HG03565 (cell line): ENCODE measurements around the gene E2F4.

Experiments used
- ATAC-seq: cut with Tn5 transposase; IDR thresholded peaks from one replicate; pipeline ENCODE4 v1.9.1; 2021; ENCODE audit warnings: mild to moderate bottlenecking, moderate library complexity; ENCODE audit not compliant: unreplicated experiment

Gene E2F4

DNA sequence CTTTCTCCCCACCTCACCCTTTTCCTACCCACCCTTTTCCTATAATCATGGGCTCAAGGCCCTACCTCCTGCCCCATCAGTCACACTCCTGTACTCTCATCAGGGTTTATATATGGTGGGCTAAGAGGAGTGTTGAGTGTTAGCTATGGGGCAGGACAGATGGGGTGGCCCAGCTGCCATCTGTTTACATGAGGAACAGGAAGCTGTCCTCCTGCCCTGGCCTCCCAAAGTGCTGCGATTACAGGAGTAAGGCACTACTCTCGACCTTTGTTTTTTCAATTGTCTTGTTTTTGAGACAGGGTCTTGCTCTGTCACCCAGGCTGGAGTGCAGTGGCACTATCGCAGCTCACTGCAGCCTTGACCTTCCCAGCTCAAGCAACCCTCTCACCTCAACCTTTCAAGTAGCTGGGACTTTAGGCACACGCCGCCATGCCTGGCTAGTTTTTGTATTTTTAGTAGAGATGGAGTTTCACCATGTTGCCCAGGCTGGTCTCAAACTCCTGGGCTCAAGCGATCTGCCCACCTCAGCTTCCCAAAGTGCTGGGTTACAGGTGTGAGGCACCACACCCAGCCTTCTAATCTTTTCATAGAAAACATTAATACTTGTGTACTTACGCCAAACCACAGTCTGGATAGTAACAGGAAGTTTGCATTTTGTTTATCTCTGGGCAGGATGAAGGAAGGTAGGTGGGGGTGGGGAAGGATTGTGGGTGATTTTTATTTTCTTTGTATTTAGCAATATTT is 33.9 kb upstream of the E2F4 start:
- ATAC-seq: no peak

DNA sequence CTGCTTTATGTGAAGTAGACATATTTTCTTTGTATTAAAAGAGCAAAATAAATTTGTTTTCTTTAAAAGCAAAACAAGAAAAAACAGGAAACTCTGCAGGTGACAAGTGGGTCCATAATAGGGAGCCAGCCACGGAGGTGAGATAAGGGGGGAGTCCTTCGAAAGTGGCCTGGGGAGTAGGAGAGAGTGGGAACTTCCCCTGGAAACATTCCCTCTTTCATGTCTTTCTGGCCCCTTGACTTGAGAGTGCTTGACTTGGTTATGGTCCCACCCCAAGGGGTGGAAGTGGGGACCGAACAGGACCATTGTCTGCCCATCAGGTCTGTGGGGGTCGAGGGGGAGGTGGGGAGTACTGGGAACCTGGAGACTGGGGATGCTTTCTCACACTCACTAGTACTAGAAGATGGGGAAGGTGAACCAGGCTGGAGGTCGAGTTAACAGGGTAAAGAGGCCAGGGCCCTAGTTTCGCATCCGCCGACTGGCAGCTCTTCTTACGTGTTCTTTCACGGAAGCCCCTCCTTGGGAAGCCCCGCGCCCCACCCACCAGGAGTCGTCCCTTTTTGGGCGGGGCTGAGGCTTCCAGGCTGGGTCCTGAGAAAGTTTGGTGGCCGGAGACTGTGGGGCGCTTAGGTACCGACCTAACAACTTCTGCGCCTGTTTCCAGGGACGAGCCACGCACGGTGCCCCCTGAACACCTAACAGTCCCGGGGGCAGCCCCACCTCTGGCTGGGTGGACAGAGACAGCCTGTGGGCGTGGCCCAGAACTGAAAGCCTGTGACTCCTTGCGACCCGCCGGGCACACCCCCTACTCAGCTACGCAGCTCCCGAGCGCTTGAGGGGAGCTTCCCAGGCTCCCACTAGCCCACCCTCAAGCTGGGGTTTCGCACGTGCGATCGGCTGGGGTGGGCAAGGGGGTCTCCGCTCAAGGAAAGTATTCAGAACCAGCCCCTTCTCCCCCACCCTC is 33.0 kb upstream of the E2F4 start:
- ATAC-seq: peak; percentile 19

DNA sequence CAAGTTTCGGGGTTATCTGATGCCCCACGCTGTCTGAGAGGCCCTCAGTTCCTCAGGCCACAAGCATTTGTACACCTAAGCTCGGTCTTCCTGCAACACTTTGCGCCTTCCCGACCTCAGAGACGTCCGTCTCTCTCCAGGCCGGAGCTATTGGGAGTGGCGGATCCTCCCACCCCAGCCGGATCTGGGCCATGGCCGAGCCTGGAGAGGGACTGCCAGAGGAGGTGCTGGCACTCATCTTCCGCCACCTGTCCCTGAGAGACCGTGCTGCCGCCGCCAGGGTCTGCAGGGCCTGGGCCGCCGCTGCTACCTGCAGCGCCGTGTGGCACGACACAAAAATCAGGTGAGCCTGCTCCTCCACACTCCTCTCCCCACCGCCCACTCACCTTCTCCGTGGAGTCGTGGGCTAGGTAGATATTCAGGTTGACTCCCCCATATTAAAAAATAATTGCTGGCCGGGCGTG is 30.3 kb upstream of the E2F4 start:
- ATAC-seq: no peak

DNA sequence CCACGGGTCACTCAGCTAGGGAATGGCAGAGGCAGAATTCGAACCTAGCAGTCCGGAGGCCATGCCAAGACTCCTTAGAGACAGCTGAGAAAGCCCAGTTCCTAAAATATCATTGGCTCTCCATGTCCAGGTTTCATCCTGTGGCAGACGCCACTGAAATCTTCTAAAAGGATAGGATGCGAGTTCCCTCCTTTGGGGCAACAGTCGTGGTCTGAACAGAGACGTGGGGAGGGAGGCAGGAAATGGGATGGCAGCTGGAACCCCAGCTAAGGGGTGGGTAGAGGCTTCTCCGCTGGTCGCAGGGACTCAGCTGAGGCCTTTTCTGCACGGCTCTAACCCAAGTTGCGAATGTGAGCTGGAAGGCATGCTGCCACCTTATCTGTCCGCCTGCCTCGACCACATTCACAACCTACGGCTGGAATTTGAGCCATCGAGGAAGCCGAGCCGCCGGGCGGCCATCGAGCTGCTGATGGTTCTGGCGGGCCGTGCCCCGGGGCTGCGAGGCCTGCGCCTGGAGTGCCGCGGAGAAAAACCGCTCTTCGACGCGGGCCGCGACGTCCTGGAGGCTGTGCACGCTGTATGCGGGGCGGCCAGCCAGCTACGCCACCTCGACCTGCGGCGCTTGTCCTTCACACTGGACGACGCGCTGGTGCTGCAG is 29.3 kb upstream of the E2F4 start:
- ATAC-seq: no peak

DNA sequence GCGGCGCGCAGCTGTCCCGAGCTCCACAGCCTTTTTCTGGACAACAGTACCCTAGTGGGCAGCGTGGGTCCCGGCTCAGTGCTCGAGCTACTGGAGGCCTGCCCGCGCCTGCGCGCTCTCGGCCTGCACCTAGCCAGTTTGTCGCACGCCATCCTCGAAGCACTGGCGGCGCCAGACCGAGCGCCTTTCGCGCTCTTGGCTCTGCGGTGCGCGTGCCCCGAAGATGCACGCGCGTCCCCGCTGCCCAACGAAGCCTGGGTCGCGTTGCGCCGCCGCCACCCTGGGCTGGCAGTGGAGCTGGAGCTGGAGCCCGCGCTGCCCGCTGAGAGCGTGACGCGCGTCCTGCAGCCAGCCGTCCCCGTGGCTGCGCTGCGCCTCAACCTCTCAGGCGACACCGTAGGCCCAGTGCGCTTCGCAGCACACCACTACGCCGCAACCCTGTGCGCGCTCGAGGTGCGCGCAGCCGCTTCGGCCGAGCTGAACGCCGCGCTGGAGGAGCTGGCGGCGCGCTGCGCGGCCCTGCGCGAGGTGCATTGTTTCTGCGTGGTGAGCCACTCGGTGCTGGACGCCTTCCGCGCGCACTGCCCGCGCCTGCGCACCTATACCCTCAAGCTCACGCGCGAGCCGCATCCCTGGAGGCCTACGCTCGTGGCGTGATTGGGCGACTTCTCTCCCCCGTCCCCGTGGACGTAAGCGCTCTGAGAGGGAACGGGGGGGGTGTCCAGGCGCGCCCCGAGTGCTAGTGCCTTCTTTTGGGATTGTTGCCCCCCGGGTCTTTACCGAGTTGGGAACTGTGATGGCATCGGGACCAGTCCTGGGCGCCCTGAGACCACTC is 28.6 kb upstream of the E2F4 start:
- no peak for ATAC-seq

DNA sequence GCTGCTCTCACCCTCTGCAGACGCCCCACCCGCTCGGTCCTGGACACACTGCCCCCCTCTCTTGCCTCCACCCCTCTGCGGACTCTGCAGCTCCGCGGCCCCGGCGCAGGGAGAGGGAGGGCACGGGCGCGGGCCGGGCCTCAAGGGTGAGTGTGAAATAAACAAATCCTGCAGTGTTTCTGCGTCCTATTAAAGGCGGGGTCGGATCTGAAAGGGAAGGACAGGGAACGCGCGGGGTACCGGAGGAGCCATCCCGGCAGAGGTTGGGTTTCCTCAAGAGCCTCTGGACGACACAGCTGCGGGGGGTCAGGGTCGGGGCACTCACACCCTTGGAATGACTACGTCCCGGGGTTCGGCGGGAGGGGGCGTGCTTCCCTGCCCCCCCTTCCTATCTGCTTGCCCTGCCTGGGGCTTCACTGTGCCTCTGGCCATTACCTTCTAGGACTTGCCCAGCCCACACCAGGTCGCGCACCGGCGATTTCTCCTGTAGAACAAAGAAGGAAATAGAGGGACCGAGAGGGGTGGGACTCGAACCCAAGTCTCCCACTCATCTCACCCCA is 27.9 kb upstream of the E2F4 start:
- no peak for ATAC-seq

DNA sequence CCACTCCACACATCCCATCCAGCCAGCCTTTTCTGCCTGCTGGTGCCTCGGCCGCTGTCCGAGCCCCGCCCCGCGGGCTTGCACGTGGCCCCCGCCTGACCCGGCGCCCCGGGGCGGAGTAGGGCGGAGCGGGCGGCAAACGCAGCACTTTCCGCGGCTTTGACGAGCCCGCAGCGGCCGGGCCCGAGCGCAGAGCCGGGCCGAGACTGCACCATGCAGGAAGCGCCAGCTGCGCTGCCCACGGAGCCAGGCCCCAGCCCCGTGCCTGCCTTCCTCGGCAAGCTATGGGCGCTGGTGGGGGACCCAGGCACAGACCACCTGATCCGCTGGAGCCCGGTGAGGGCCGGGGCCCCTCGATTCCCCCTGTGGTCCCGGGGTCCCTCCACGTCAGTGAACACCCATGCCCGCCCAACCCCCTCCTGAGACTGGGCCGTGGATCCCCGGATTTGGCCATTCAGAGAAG is 27.3 kb upstream of the E2F4 start, which contains the start of gene HSF4:
Gene HSF4, plus strand, starts transcription at position 147 of the 463 bp plus-strand sequence. Its CDS starts 67 bp downstream, at position 214.
- ATAC-seq: no peak

DNA sequence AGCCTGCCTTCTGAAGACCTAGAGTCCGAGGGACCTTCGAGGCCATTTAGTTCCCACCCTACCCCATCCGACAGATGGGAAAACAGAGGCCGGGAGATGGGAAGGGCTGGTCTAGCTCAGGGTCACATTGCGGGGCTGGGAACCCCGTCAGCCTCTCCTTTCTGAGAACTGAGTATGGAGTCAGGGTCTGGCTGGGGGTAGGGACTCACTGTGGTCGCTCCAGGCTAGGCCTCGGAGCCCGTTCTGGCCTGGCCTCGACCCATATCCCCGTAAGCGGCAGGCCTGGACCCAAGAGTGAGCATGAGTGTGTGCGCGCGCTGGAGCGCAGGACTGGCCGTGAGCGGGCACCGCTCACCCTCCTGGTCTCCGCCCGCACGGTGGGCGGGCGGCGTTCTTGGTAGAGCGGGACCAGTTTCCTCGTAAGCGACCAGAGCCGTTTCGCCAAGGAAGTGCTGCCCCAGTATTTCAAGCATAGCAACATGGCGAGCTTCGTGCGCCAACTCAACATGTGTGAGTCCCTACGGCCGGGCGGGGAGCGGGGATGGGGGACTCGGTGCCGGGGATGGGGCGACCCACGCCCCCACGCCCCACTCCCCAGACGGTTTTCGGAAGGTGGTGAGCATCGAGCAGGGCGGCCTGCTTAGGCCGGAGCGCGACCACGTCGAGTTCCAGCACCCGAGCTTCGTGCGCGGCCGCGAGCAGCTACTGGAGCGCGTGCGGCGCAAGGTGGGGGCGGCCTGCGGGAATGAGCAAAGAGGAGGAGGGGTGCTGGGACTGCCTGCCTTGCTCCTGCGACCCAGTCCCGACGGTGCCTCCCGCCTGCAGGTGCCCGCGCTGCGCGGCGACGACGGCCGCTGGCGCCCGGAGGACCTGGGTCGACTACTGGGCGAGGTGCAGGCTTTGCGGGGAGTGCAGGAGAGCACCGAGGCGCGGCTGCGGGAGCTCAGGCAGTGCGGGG is 26.6 kb upstream of the E2F4 start:
- ATAC-seq: no peak

DNA sequence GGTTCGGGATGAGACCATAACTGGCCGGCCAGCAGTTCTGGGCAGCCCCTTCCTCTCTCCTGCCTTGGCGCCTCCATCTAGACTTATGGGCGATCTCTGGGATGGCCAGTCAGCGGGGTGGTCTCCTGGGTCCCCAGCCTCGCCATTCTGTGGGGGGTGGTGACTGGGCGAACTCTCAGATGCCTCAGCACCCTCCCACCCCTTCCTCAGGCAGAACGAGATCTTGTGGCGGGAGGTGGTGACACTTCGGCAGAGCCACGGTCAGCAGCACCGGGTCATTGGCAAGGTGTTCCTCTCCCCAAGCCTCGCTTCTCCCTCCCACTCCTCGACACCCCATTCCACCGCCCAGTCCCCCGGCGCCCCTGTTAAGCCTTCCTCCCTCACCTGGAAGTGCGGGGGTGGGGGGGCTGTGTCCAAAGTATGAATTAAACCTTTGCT is 25.8 kb upstream of the E2F4 start:
- ATAC-seq: no peak

DNA sequence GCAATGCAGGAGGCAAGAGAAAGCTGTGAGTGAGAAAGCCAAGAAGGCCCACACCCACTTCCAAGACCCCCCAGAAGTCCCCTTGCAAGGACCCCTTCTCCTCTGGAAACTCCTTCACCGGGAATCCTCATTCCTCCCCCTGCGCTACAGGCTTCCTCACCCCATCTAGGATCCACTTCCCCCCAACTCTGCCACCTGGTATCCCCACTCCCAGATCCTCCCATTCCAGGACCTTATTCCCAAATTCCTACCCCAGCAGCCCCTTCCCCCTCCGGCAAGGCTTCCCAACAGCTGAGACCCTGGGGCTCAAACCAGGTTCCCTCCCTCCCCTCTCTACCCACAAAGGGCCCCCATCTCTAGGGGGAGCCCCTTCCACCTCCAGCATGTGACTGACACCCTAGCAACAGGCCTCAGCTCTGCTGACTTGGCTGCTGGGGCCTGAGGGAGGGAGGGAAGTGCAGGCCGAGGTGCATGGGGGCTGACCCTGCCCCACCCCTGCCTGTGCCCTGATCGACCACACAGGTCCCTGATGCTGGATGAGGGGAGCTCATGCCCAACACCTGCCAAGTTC is 25.3 kb upstream of the E2F4 start:
- ATAC-seq: no peak

DNA sequence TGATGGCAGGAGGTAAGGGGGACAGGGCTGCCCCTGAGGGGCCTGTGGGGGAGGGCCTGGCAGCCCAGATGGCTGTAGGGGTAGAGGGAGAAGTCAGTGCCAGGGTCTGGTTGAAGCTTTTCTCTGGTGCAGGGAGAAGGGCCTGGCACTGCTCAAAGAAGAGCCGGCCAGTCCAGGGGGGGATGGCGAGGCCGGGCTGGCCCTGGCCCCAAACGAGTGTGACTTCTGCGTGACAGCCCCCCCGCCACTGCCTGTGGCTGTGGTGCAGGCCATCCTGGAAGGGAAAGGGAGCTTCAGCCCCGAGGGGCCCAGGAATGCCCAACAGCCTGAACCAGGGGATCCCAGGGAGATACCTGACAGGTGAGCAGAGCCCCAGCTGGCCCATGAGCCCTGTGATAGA is 24.4 kb upstream of the E2F4 start:
- no peak for ATAC-seq

DNA sequence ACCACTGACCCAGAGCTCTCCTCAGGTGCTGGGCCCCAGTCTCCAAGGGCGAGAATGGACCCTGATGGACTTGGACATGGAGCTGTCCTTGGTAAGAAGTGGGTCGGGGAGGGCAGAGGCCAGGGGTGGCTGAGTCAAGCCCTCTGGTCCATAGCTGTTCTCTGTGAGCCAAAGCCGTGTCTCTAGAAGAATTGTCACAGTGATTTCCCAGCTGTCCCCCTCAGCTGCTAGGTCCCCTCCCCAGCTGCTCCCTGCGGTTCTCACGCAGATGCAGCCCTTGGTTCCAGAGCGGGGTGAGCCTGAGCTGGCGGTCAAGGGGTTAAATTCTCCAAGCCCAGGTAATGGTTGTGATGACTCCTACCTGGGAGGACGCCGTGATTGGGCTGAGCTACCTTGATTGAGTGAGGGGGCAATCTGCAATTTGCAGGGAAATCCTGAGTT is 22.9 kb upstream of the E2F4 start:
- no peak for ATAC-seq

DNA sequence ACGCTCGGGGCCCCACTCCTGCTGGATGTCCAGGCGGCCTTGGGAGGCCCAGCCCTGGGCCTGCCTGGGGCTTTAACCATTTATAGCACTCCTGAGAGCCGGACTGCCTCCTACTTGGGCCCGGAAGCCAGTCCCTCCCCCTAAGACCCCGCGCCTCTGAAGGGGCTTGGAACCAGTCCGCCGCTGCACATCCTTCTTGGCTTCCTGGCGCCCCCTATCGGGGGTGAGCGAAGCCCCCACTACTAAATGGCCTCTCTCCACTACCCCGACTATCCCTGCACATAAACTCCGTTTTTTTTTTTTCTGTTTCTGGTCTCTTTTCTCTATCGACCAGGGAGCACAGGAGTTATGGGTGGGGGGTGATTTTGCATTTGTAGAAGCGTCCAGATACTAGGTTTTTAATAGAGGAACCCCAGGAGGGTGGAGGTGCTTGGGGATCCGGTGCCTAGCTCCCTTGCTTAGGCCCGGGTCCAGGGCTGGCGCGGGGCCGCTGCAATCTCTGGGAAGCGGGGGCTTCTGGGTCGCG is 22.2 kb upstream of the E2F4 start:
- no peak for ATAC-seq

DNA sequence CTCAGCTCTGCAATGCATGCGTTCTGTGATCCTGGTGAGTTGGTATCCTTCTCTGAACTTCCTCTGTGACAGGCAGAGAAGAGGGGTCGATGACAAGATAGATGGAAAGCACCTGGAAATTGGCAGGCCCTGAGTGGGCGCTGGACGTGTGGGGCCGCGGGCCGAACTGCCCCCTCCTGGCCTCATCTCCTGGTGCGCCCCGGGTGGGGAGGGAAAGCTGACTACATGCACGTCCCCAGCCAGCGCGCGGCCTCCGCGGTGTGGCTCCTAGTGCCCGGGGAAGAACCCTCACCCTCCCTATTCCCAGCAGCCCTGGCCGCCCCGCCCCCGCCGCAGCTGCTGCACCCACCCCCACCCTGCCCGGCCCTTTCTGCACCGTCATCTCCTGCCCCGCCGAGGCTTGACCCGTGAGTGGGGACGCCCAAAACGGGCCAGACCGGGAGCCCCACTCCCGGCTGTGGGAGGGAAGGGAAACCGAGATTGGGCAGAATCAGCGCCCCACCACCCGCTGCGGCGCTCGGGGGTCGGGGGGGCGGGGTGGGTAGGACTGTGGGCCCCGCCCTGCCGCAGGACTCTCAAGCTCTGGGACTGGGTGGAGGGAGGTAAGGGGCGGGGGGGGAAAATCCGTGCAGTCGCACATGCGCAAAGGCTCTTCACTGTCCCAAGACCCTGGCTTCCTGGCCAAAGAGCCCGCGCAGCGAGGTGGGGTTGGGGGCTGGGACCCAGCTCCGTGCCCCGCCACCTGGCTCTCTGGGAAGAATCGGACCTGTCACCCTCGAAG is 21.6 kb upstream of the E2F4 start, which contains the start of gene NOL3:
Gene NOL3, plus strand, starts transcription at position 371 of the 781 bp plus-strand sequence.
- ATAC-seq: no peak

DNA sequence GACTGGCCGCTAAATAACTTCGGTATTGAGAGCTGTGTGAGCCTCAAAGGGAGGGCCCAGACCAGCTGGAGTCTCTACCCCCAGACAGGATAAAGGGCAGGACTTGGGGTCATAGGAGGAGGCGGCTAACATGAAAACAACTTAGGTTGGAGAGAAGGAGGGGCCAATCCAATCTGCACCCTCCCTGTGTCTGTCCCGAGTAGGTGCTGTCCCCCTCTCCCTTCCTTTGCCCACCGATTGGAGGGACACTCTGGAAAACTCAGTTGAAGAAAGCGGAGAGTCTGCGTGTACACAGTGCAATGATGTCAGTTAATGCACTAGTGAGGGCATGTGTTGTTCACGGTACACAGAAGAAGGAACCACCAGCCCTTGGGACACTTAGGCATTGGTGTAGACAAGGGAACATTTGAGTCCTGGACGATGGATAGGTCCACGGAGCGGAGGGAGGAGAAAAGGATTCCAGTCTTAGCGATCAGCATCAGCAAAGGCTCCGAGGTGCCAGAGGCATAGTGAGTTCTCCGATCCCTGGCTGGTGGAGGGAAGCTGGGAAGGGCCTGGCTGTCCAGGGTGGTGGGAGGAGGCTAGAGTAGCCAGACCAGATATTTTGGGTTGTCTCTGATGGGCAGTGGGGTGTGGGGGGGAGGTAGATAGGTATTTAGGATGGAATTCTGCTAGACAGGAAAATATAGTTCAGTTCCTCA is 20.9 kb upstream of the E2F4 start:
- no peak for ATAC-seq

DNA sequence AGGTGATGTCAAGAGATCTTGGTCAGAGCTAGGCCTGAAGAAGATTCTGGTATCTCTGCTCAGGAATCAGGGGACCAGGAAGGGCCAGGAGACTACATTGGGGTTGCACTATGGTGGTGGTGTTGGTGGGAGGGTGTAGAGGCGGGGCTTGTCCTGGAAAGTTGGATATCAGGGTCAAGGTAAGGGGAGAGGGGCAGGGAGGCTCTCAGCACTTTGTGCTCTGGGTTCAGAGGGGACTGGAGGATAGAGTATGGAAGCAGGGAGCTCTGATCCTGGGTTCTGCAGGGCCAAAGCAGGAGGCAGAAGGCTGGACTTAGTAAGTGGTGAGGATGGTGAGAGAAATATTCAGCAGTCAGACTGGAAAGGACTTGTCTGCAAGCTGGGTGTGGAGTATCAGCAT is 18.6 kb upstream of the E2F4 start:
- no peak for ATAC-seq
